ENCODE results near the gene ATP1A3. TPM values are rescaled to one million over a fixed set of nuclear protein-coding genes. Genes with fewer than 3 reads are reported as not detected.
"Not testable (repeated sequence)": the region's sequence is repeated elsewhere in the genome, so short reads cannot be mapped to it uniquely, and the experiment has no call there.

ATP1A3 gene
- total RNA-seq, 8 experiments from 2014 or later: 2.4 to 243 (median 117) TPM

DNA sequence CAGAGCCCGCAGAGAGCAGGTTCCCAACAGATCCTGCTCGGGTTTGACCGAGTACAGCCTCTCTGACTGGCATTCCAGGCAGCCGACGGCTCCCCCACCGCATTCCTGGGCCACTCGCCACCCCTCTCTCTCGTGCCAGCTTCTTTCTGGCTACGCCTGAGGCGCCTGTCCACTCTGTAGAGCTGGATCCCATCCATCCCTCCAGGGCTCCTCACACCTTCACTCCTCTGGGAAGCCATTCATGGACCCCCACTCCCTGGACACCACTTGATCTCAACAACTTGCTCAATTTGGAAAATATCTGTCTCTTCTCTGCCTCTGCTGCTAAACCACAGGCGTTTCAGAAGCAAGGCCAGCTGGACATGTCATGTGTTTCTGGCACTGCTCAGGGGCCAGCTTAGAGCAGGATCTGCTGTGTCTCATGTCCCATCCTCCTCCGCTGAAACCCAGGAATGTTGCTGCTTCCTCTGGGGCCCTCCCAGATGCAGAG, 30.6 kb upstream of the ATP1A3 start:
- WGBS, 10 experiments: 0 to 100% (median 80%) methylated on average over 1 to 9 of the region's 12 CpGs; no CpG with 5 or more reads in 2 of the 10 experiments
- Histone ChIP-seq H3K4me1 (replicated peaks in 1 of 2) (no peaks in the 10 kb centered on the region), H3K27ac (no peak overlapping the region), H3K4me3 (no peak overlapping the region)
- peak in 2 of 8 experiments; percentile 46 to 57 for ATAC-seq (replicated peaks in 6 of 8)
- in situ Hi-C loops (cut with MboI; ENCODE audit: low pct_unique_long_range_greater_than_20kb in 2 of 9, low sequenced_read_pairs in 9 of 9, unreplicated experiment in 9 of 9): no loop called here

DNA sequence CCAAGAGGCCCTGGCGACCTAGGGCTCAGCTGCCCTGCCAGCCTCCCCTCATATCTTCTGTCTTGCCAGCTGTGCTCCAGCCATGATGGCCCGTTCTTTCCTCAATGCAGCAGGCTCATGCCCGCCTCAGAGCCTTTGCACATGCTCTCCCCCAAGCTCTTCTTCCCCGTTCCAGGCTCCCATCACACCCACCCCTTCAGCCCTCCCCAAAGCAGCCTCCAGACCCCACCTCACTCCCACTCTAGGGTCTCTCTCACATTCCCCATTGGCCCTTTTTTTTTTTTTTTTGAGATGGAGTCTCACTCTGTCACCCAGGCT, 29.9 kb upstream of the ATP1A3 start:
- Histone ChIP-seq H3K27ac (no peak overlapping the region), H3K4me3 (no peak overlapping the region), H3K4me1 (replicated peaks in 1 of 2) (no peaks in the 10 kb centered on the region)
- WGBS, 10 experiments: 83% methylated on average over 3 of the region's 4 CpGs; no CpG with 5 or more reads in 9 of the 10 experiments
- in situ Hi-C loops (cut with MboI; ENCODE audit: low pct_unique_long_range_greater_than_20kb in 2 of 9, low sequenced_read_pairs in 9 of 9, unreplicated experiment in 9 of 9): no loop called here
- ATAC-seq (replicated peaks in 6 of 8): no peak

DNA sequence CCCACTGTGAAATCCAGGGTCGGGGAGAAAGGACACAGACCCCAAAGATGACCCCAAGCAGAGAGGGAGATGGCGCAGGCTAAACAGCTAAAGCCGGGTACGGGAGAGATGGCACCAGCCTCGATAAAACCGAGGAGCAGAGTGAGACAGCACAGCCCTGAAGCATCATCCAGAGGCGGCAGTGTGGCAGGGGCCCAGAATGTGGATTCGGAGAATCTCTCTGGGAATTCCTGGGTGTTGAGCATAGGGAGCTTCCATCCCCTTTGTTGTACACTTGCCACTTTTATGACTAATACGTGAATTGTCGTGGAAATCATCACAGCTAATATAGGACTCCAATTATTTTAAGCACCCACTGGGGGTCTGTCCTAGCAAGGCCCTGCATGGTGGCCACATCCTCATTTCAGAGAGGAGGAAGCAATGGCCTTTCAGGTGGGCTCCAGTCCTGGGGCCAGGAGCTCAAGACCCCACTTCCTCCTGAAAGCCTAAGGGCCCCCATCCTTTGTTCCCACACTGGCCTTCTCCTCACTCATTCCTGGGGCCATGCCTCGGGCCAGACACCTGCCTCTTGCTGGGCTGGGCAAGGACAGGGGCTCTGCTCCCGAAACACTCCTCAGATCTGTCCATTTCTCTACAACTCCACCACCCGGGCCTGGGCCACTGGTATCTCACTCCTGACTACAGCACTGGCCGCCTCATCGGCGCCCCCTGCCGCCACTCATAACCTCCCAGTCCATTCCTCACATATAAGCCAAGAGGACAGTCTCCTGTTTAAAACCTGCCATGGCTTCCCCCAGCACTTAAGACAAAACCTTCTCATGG, 29.3 kb upstream of the ATP1A3 start:
- Histone ChIP-seq H3K4me3 (no peak overlapping the region), H3K4me1 (replicated peaks in 1 of 2) (no peaks in the 10 kb centered on the region), H3K27ac (no peak overlapping the region)
- in situ Hi-C loops (cut with MboI; ENCODE audit: low pct_unique_long_range_greater_than_20kb in 2 of 9, low sequenced_read_pairs in 9 of 9, unreplicated experiment in 9 of 9): no loop called here
- 40 to 100% (median 85%) methylated on average over 1 to 10 of the region's 17 CpGs; no CpG with 5 or more reads in 2 of the 10 experiments for WGBS, 10 experiments
- peak; percentile 18 to 74 (median 54) for ATAC-seq (replicated peaks in 6 of 8)

DNA sequence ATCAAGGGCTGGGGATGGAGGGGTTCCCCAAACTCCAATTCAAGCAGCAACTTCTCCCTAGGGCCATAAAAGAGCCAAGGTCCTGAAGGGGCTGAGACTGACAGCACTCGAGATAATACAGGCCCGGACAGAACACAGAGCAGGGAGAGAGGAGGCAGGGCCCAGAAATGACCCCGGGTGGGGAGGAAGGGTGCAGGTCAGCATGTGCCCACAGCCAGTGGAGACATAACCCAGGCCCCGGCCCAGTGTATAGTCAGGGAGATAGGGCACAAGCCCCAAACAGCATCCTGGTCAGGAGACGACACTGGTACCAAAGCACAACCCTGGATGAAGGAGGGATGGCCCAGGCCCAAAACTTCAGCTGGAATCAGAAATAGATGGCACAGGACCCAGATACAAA, 28.6 kb upstream of the ATP1A3 start:
- H3K27ac ChIP-seq: no peak overlapping the region
- H3K4me3 ChIP-seq: no peak overlapping the region
- in situ Hi-C loops (cut with MboI; ENCODE audit: low pct_unique_long_range_greater_than_20kb in 2 of 9, low sequenced_read_pairs in 9 of 9, unreplicated experiment in 9 of 9): no loop called here
- ATAC-seq (replicated peaks in 6 of 8): no peak
- 48 to 90% (median 71%) methylated on average over 1 to 5 of the region's 5 CpGs; no CpG with 5 or more reads in 5 of the 10 experiments for WGBS, 10 experiments
- no peaks in the 10 kb centered on the region for H3K4me1 ChIP-seq (replicated peaks in 1 of 2)

DNA sequence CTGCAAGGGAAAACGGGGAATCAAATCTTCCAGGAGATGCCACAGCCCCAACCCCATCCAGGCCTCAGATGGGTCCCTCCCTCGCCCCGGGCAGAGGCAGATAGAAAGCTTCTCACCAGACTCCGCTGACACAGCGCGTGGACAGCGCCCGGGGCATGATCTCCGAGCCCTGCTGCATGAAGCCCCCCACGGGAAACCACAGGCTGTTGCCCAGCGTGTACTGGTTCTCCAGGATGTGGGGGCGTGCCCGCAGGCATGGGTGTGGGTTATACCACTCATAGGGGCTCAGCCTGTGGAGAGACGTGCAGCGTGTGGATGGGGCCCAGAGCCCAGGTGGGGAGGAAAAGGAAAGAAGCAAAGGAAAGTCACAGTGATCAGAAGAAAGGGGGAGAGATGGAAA, 27.2 kb upstream of the ATP1A3 start:
- 56 to 100% (median 100%) methylated on average over 2 of the region's 15 CpGs; no CpG with 5 or more reads in 7 of the 10 experiments for WGBS, 10 experiments
- Histone ChIP-seq H3K4me1 (replicated peaks in 1 of 2) (no peaks in the 10 kb centered on the region), H3K27ac (no peak overlapping the region), H3K4me3 (no peak overlapping the region)
- no peak for ATAC-seq (replicated peaks in 6 of 8)
- in situ Hi-C loops (cut with MboI; ENCODE audit: low pct_unique_long_range_greater_than_20kb in 2 of 9, low sequenced_read_pairs in 9 of 9, unreplicated experiment in 9 of 9): no loop called here

DNA sequence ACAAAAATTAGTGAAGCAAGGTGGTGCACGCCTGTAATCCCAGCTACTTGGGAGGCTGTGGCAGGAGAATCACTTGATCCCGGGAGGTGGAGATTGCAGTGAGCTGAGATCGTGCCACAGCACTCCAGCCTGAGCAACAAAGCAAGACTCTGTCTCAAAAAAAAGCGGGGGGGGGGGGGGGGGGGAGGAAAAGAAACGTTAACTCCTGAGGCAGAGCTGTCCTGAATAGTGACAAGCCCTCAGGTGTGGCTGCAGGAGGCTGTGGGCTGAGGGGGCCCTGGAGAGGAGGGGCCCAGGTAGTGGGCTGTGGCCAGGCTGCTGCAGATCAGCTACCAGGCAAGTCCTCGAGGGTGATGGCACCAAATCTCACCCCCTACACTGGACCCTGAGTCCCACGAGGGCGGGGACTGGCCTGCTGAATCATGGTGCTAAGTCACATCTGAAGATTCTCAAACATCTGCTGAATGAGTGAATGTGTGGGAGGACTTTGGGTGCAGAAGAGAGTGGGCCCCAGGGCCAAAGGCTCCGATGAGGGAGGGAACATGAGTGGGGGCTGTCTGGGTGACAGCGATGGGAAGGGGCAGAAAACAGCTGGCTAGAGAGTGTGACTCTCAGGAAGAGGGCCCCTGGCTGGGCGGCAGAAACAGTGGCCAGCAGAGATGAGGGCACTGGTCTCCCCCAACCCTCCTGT, 24.6 kb upstream of the ATP1A3 start:
- 40 to 100% (median 94%) methylated on average over 1 to 4 of the region's 11 CpGs; no CpG with 5 or more reads in 6 of the 10 experiments for WGBS, 10 experiments
- in situ Hi-C loops (cut with MboI; ENCODE audit: low pct_unique_long_range_greater_than_20kb in 2 of 9, low sequenced_read_pairs in 9 of 9, unreplicated experiment in 9 of 9): no loop called here

DNA sequence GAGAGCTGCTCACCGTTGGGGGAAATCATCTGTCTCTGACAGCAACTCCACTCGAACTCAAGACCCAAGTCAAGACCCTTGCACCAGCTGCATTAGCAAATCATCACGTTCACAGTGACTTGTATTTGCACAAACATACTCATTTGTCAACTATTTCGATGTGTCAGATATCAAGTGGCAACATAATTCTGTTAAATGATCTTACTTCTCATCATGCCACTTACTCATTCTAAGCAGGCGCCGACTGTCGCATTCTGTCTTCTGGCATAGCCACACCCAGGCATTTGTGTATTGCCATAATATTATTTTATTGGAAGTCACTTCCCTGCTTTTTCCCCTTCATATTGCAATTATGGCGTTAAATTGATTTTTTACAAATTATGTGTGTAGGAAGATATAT, 23.0 kb upstream of the ATP1A3 start:
- Histone ChIP-seq H3K27ac (no peak overlapping the region), H3K4me1 (replicated peaks in 1 of 2) (no peaks in the 10 kb centered on the region), H3K4me3 (no peak overlapping the region)
- WGBS, 10 experiments: 45 to 94% (median 83%) methylated on average over 4 to 8 of the region's 8 CpGs; no CpG with 5 or more reads in 1 of the 10 experiments
- ATAC-seq (replicated peaks in 6 of 8): no peak
- in situ Hi-C loops (cut with MboI; ENCODE audit: low pct_unique_long_range_greater_than_20kb in 2 of 9, low sequenced_read_pairs in 9 of 9, unreplicated experiment in 9 of 9): no loop called here

More for the DNA sequence above, 24.6 kb upstream of the ATP1A3 start:
- Histone ChIP-seq H3K4me3 (no peak overlapping the region), H3K27ac (no peak overlapping the region), H3K4me1 (replicated peaks in 1 of 2) (no peaks in the 10 kb centered on the region)
- peak in 1 of 8 experiments; percentile 40 for ATAC-seq (replicated peaks in 6 of 8)

DNA sequence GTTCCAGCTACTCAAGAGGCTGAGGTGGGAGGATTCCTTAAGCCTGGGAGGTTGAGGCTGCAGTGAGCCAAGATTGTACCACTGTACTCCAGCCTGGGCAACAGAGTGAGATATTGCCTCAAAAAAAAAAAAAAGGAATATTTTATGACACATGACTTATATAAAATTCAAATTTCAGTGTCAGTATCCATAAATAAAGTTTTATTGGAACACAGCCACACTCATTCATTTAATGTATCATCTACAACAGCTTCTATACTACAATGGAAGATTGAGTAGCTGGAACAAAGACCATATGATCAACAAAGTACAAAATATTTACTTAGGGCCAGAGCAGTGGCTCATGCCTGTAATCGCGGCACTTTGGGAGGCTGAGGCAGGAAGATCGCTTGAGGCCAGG, 18.7 kb upstream of the ATP1A3 start:
- H3K4me3 ChIP-seq; ATAC-seq (replicated peaks in 6 of 8): not testable (repeated sequence)
- WGBS, 10 experiments: 90 to 100% (median 100%) methylated on average over 1 to 3 of the region's 3 CpGs; no CpG with 5 or more reads in 3 of the 10 experiments

DNA sequence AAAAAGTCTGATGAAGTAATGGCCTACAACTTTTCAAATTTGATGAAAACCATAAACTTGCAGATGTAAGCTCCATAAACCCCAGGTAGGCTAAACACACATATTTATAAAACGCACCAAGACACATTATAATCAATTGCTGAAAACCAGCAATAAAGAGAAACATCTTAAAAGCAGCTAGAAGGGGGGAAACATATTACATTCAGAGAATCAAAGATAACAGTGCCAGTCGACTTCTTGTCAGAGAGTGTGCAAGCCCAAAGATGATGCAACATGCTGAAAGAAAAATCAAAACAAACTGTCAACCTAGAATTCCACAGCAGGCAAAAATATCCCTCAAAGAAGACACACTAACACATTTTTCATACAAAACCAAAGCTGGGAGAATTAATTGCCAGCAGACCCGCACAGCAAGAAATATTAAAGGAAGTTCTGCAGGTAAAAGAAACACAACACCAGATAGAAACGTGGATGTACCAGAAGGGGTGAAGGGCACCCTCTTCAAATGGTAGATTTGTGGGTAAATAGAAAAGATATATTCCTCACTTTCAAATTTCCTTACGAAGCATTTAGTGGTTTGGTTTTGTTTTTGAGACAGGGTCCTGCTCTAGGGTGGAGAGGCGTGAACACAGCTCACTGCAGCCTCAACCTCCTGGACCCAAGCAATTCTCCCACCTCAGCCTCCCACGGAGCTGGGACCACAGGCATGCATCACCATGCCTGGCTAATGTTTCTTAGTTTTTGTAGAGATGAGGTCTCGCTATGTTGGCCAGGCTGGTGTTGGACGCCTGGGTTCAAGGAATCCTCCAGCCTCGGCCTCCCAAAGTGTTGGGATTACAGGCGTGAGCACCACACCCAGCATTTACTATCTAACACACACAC, 16.5 kb upstream of the ATP1A3 start:
- in situ Hi-C loops (cut with MboI; ENCODE audit: low pct_unique_long_range_greater_than_20kb in 2 of 9, low sequenced_read_pairs in 9 of 9, unreplicated experiment in 9 of 9): no loop called here
- Histone ChIP-seq H3K4me1 (replicated peaks in 1 of 2) (peaks cover 14% of the 10 kb centered on the region in 2 donors), H3K27ac (peak overlapping the region; percentile 78 to 84), H3K4me3 (no peak overlapping the region)
- ATAC-seq (replicated peaks in 6 of 8): peak in 5 of 8 experiments; percentile 47 to 88 (median 66)
- 29 to 87% (median 66%) methylated on average over 2 to 10 of the region's 11 CpGs for WGBS, 10 experiments

More for the DNA sequence above, 18.7 kb upstream of the ATP1A3 start:
- H3K27ac ChIP-seq; in situ Hi-C loops (cut with MboI; ENCODE audit: low pct_unique_long_range_greater_than_20kb in 2 of 9, low sequenced_read_pairs in 9 of 9, unreplicated experiment in 9 of 9): not testable (repeated sequence)
- peaks cover 14% of the 10 kb centered on the region in 2 donors for H3K4me1 ChIP-seq (replicated peaks in 1 of 2)

DNA sequence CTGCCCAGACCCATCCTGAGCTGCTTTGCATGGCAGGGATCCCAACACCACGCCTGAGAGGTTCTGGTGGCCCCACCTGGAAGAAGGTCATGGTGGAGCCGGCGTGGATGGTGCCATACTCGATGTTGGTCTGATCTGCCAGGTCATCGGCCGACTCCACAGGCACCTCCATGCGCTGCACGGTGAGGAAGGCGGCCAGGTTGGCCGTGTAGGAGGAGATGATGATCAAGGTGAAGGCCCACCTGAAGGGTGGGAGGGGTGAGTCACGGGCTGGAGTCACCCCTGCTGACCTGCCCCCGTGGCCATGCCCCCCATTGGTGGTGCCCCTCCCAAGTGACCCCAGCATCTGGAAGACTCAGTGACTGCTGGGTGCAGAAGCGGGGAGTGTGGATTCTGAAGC, 12.5 kb upstream of the ATP1A3 start:
- Histone ChIP-seq H3K4me1 (replicated peaks in 1 of 2) (peaks cover 14 to 19% of the 10 kb centered on the region in 2 donors), H3K27ac (no peak overlapping the region), H3K4me3 (no peak overlapping the region)
- in situ Hi-C loops (cut with MboI; ENCODE audit: low pct_unique_long_range_greater_than_20kb in 2 of 9, low sequenced_read_pairs in 9 of 9, unreplicated experiment in 9 of 9): no loop called here
- ATAC-seq (replicated peaks in 6 of 8): no peak
- 79% methylated on average over 5 of the region's 13 CpGs; no CpG with 5 or more reads in 9 of the 10 experiments for WGBS, 10 experiments

DNA sequence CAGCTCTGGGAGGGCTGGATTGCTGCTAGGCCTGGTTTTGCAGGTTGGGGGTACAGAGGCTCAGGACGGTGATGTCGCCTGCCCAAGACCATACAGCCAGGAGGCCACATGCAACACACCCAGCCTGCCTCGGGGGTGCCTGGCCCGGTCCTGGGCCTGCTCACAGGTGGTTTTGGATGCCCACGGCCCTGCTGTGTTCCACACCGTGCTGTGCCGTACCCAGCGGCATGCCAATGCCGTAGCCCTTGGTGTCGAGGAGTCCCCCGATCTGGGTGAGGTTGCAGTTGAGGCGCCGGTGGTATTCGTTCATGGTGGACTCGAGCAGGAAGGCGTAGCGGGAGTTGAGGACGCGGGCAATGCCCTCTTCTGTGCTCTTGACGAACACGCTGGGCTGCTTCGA, 11.5 kb upstream of the ATP1A3 start:
- no peak for ATAC-seq (replicated peaks in 6 of 8)
- Histone ChIP-seq H3K4me3 (no peak overlapping the region), H3K27ac (no peak overlapping the region), H3K4me1 (replicated peaks in 1 of 2) (peaks cover 9 to 12% of the 10 kb centered on the region in 2 donors)
- 60 to 98% (median 89%) methylated on average over 1 to 15 of the region's 22 CpGs; no CpG with 5 or more reads in 6 of the 10 experiments for WGBS, 10 experiments
- in situ Hi-C loops (cut with MboI; ENCODE audit: low pct_unique_long_range_greater_than_20kb in 2 of 9, low sequenced_read_pairs in 9 of 9, unreplicated experiment in 9 of 9): no loop called here

DNA sequence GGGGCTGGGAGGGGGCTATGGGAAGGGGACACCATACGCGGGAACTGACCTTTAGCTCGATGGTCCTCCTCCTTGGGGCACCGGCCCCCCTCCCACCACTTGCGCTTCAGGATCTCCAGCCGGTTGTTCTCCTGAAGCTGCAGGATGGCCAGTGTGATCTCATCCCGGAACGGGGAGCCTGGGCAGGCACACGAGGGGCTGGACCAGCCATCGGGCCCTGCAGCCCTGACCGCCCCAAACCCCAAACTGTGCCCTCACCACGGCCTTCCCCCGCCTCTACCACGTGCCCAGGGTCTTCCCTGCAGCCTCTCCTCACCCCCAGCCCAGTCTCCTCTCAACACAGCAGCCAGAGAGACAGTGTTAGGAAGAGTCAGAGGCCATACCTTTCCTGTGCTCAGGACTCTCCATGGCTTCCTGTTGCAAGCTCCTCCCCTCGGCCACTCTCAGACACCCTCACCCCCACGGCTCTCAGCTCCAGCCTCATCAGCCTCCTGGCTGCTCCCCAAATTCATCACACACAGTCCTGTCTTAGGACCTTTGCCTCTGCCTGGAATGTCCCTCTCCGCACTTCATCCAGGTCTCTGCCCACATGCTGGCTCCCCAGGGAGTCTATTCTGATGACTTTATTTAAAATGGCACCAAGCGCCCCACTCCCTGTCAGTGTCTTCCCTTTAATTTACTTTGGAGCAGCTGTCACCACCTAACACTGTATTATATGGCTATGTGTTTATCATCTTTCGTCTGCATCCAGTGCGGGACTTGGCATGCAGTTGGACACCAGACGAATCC, 9.7 kb upstream of the ATP1A3 start:
- H3K4me3 ChIP-seq: no peak overlapping the region
- no peak for ATAC-seq (replicated peaks in 6 of 8)
- peaks cover 13 to 16% of the 10 kb centered on the region in 2 donors for H3K4me1 ChIP-seq (replicated peaks in 1 of 2)
- 33 to 90% (median 65%) methylated on average over 1 to 5 of the region's 21 CpGs; no CpG with 5 or more reads in 4 of the 10 experiments for WGBS, 10 experiments
- no peak overlapping the region for H3K27ac ChIP-seq
- in situ Hi-C loops (cut with MboI; ENCODE audit: low pct_unique_long_range_greater_than_20kb in 2 of 9, low sequenced_read_pairs in 9 of 9, unreplicated experiment in 9 of 9): no loop called here
